Measurements from ENCODE around the gene ABAT. TPM values are rescaled to one million over a fixed set of nuclear protein-coding genes. Genes with fewer than 3 reads are reported as not detected.
"Not testable (repeated sequence)": the region's sequence is repeated elsewhere in the genome, so short reads cannot be mapped to it uniquely, and the experiment has no call there.

Gene ABAT
- total RNA-seq, 2 experiments from 2014 or later, result 2.9 to 3.0 TPM

GRCh38 chr16:8764525-8765250 is 90.3 kb downstream of the ABAT start:
- Mint-ChIP-seq H3K27me3 (ENCODE audit: low read depth) (no peaks in the 10 kb centered on the region), H3K4me1 (ENCODE audit: low read depth) (no peaks in the 10 kb centered on the region), H3K9me3 (ENCODE audit: insufficient read depth) (no peaks in the 10 kb centered on the region), H3K4me3 (no peak overlapping the region), H3K36me3 (ENCODE audit: low read depth) (no peaks in the 10 kb centered on the region), H3K27ac (no peak overlapping the region)
- ATAC-seq (no peak), DNase-seq (no peak)
- CTCF ChIA-PET, result no interaction called here
- POLR2A ChIA-PET, result no interaction called here

GRCh38 chr16:8767176-8767575 is 92.8 kb downstream of the ABAT start:
- CTCF ChIA-PET, result no interaction called here
- Mint-ChIP-seq H3K4me1 (ENCODE audit: low read depth) (no peaks in the 10 kb centered on the region), H3K36me3 (ENCODE audit: low read depth) (no peaks in the 10 kb centered on the region), H3K27me3 (ENCODE audit: low read depth) (no peaks in the 10 kb centered on the region), H3K4me3 (no peak overlapping the region), H3K9me3 (ENCODE audit: insufficient read depth) (no peaks in the 10 kb centered on the region), H3K27ac (no peak overlapping the region)
- ATAC-seq (no peak), DNase-seq (no peak)
- POLR2A ChIA-PET, result no interaction called here

GRCh38 chr16:8768283-8768682 is 93.9 kb downstream of the ABAT start:
- no peak for DNase-seq
- ChIA-PET CTCF (interaction anchor here (0.6 kb wide), 1 partner anchor 111 kb away, joined by 4 read pairs; no protein-coding TSS in a partner anchor), POLR2A (no interaction called here)
- no peaks in the 10 kb centered on the region for H3K36me3 Mint-ChIP-seq (ENCODE audit: low read depth)
- no peak overlapping the region for H3K4me3 Mint-ChIP-seq
- H3K27ac Mint-ChIP-seq, result no peak overlapping the region
- ATAC-seq, result no peak
- H3K4me1 Mint-ChIP-seq (ENCODE audit: low read depth), result no peaks in the 10 kb centered on the region
- no peaks in the 10 kb centered on the region for H3K9me3 Mint-ChIP-seq (ENCODE audit: insufficient read depth)
- H3K27me3 Mint-ChIP-seq (ENCODE audit: low read depth), result no peaks in the 10 kb centered on the region

- H3K4me1 Mint-ChIP-seq (ENCODE audit: low read depth), result no peaks in the 10 kb centered on the region
- ChIA-PET POLR2A (no interaction called here), CTCF (no interaction called here)
- no peak for DNase-seq
- H3K36me3 Mint-ChIP-seq (ENCODE audit: low read depth), result no peaks in the 10 kb centered on the region
- no peak overlapping the region for H3K27ac Mint-ChIP-seq
- H3K4me3 Mint-ChIP-seq, result no peak overlapping the region
- no peaks in the 10 kb centered on the region for H3K27me3 Mint-ChIP-seq (ENCODE audit: low read depth)
- no peak for ATAC-seq
- H3K9me3 Mint-ChIP-seq (ENCODE audit: insufficient read depth), result no peaks in the 10 kb centered on the region
Measured at GRCh38 chr16:8768692-8769091, 94.3 kb downstream of the ABAT start.

GRCh38 chr16:8773537-8773936 is 99.1 kb downstream of the ABAT start:
- Mint-ChIP-seq H3K36me3 (ENCODE audit: low read depth) (peaks cover 2% of the 10 kb centered on the region), H3K9me3 (ENCODE audit: insufficient read depth) (no peaks in the 10 kb centered on the region), H3K4me3 (no peak overlapping the region), H3K27me3 (ENCODE audit: low read depth) (no peaks in the 10 kb centered on the region), H3K4me1 (ENCODE audit: low read depth) (no peaks in the 10 kb centered on the region), H3K27ac (no peak overlapping the region)
- ChIA-PET CTCF (no interaction called here), POLR2A (no interaction called here)
- ATAC-seq (no peak), DNase-seq (no peak)

GRCh38 chr16:8774208-8774607 is 99.8 kb downstream of the ABAT start:
- Mint-ChIP-seq H3K27me3 (ENCODE audit: low read depth) (no peaks in the 10 kb centered on the region), H3K9me3 (ENCODE audit: insufficient read depth) (no peaks in the 10 kb centered on the region), H3K36me3 (ENCODE audit: low read depth) (peaks cover 2% of the 10 kb centered on the region), H3K4me3 (no peak overlapping the region), H3K4me1 (ENCODE audit: low read depth) (no peaks in the 10 kb centered on the region), H3K27ac (no peak overlapping the region)
- POLR2A ChIA-PET, result no interaction called here
- ATAC-seq (no peak), DNase-seq (no peak)
- CTCF ChIA-PET, result no interaction called here

GRCh38 chr16:8775359-8775758 is 100.9 kb downstream of the ABAT start:
- DNase-seq (no peak), ATAC-seq (no peak)
- Mint-ChIP-seq H3K4me1 (ENCODE audit: low read depth) (no peaks in the 10 kb centered on the region), H3K27ac (no peak overlapping the region), H3K27me3 (ENCODE audit: low read depth) (no peaks in the 10 kb centered on the region), H3K36me3 (ENCODE audit: low read depth) (peaks cover 2% of the 10 kb centered on the region), H3K9me3 (ENCODE audit: insufficient read depth) (no peaks in the 10 kb centered on the region), H3K4me3 (no peak overlapping the region)
- ChIA-PET POLR2A (no interaction called here), CTCF (no interaction called here)

- Mint-ChIP-seq H3K27me3 (ENCODE audit: low read depth) (no peaks in the 10 kb centered on the region), H3K9me3 (ENCODE audit: insufficient read depth) (no peaks in the 10 kb centered on the region), H3K4me3 (no peak overlapping the region), H3K36me3 (ENCODE audit: low read depth) (peaks cover 2% of the 10 kb centered on the region), H3K27ac (no peak overlapping the region), H3K4me1 (ENCODE audit: low read depth) (no peaks in the 10 kb centered on the region)
- ChIA-PET POLR2A (no interaction called here), CTCF (interaction anchor here (1.4 kb wide), 1 partner anchor 10 kb away, joined by 3 read pairs; no protein-coding TSS in a partner anchor)
- ATAC-seq (no peak), DNase-seq (no peak)
Measured at GRCh38 chr16:8776129-8776584, 101.7 kb downstream of the ABAT start.

GRCh38 chr16:8777217-8777616 is 102.8 kb downstream of the ABAT start:
- no peak for ATAC-seq
- no peaks in the 10 kb centered on the region for H3K4me1 Mint-ChIP-seq (ENCODE audit: low read depth)

GRCh38 chr16:8781797-8782196 is 107.4 kb downstream of the ABAT start:
- H3K36me3 Mint-ChIP-seq (ENCODE audit: low read depth), result peaks cover 2% of the 10 kb centered on the region
- CTCF ChIA-PET, result no interaction called here
- H3K27ac Mint-ChIP-seq, result no peak overlapping the region

More at GRCh38 chr16:8777217-8777616, 102.8 kb downstream of the ABAT start:
- DNase-seq, result no peak
- no peak overlapping the region for H3K27ac Mint-ChIP-seq
- POLR2A ChIA-PET, result no interaction called here
- no peaks in the 10 kb centered on the region for H3K9me3 Mint-ChIP-seq (ENCODE audit: insufficient read depth)
- CTCF ChIA-PET, result interaction anchor here (1.4 kb wide), 1 partner anchor 9 kb away, joined by 3 read pairs; no protein-coding TSS in a partner anchor
- no peak overlapping the region for H3K4me3 Mint-ChIP-seq
- H3K27me3 Mint-ChIP-seq (ENCODE audit: low read depth), result no peaks in the 10 kb centered on the region
- H3K36me3 Mint-ChIP-seq (ENCODE audit: low read depth), result peaks cover 2% of the 10 kb centered on the region

GRCh38 chr16:8782673-8783072 is 108.3 kb downstream of the ABAT start:
- H3K27me3 Mint-ChIP-seq (ENCODE audit: low read depth), result no peaks in the 10 kb centered on the region
- ATAC-seq (no peak), DNase-seq (no peak)
- H3K9me3 Mint-ChIP-seq (ENCODE audit: insufficient read depth), result no peaks in the 10 kb centered on the region
- no peaks in the 10 kb centered on the region for H3K36me3 Mint-ChIP-seq (ENCODE audit: low read depth)
- POLR2A ChIA-PET, result no interaction called here
- CTCF ChIA-PET, result no interaction called here
- H3K4me3 Mint-ChIP-seq, result no peak overlapping the region
- no peak overlapping the region for H3K27ac Mint-ChIP-seq
- no peaks in the 10 kb centered on the region for H3K4me1 Mint-ChIP-seq (ENCODE audit: low read depth)

More at GRCh38 chr16:8781797-8782196, 107.4 kb downstream of the ABAT start:
- Mint-ChIP-seq H3K4me3 (no peak overlapping the region), H3K27me3 (ENCODE audit: low read depth) (no peaks in the 10 kb centered on the region), H3K4me1 (ENCODE audit: low read depth) (no peaks in the 10 kb centered on the region), H3K9me3 (ENCODE audit: insufficient read depth) (no peaks in the 10 kb centered on the region)
- ATAC-seq (no peak), DNase-seq (no peak)
- POLR2A ChIA-PET, result no interaction called here

GRCh38 chr16:8785408-8785807 is 111.0 kb downstream of the ABAT start:
- Mint-ChIP-seq H3K4me1 (ENCODE audit: low read depth) (no peaks in the 10 kb centered on the region), H3K36me3 (ENCODE audit: low read depth) (no peaks in the 10 kb centered on the region), H3K27ac (no peak overlapping the region), H3K27me3 (ENCODE audit: low read depth) (no peaks in the 10 kb centered on the region), H3K4me3 (no peak overlapping the region), H3K9me3 (ENCODE audit: insufficient read depth) (no peaks in the 10 kb centered on the region)
- no peak for ATAC-seq
- CTCF ChIA-PET, result interaction anchor here (1.6 kb wide), 1 partner anchor 8 kb away, joined by 3 read pairs; no protein-coding TSS in a partner anchor
- DNase-seq, result no peak
- POLR2A ChIA-PET, result interaction anchor here (0.6 kb wide), 1 partner anchor 244 kb away, joined by 4 read pairs; no protein-coding TSS in a partner anchor

GRCh38 chr16:8786316-8786715 is 111.9 kb downstream of the ABAT start:
- not testable (repeated sequence) for H3K27ac Mint-ChIP-seq

More at GRCh38 chr16:8786316-8786715, 111.9 kb downstream of the ABAT start:
- DNase-seq; ATAC-seq; POLR2A ChIA-PET; H3K4me1 Mint-ChIP-seq (ENCODE audit: low read depth); H3K9me3 Mint-ChIP-seq (ENCODE audit: insufficient read depth); H3K27me3 Mint-ChIP-seq (ENCODE audit: low read depth); H3K36me3 Mint-ChIP-seq (ENCODE audit: low read depth); H3K4me3 Mint-ChIP-seq: not testable (repeated sequence)
- CTCF ChIA-PET, result interaction anchor here (1.6 kb wide), 1 partner anchor 9 kb away, joined by 3 read pairs; no protein-coding TSS in a partner anchor
